Fibroblast of villous mesenchyme (primary cell): ENCODE data around the gene SYVN1. TPM values are rescaled to one million over a fixed set of nuclear protein-coding genes. Genes with fewer than 3 reads are reported as not detected.
A peak's percentile ranks its signal among the peaks of the same experiment; 100 is the strongest.
"Not testable (repeated sequence)": the region's sequence is repeated elsewhere in the genome, so short reads cannot be mapped to it uniquely, and the experiment has no call there.

Experiments used
- DNase-seq: peaks from one replicate; pipeline ENCODE4 v3.0.0-alpha.2; 2010; ENCODE audit warnings: low read depth
- H3K4me3 ChIP-seq: 2 replicates; pipeline ENCODE4 v1.5.1; 2011; ENCODE audit warnings: low read depth, mild to moderate bottlenecking, low read length
- CTCF ChIP-seq: IDR thresholded peaks from 2 replicates; pipeline ENCODE4 v1.5.1; 2012; ENCODE audit warnings: low read depth, mild to moderate bottlenecking, low read length; ENCODE audit not compliant: insufficient read depth
- total RNA-seq: library from RNA; depleted of rRNA; stranded (reverse); fragments of >200 nt; gene quantifications from 2 replicates; pipeline ENCODE4 v1.2.3, GENCODE V29; 2012

Gene SYVN1
- total RNA-seq, 1 donor: 13.0 TPM

GRCh38 chr11:65120831-65121230, 13.5 kb downstream of the SYVN1 start:
- H3K4me3 ChIP-seq: peak overlapping the region; percentile 99
- no peak for DNase-seq
- no peak for TF ChIP-seq CTCF

GRCh38 chr11:65119670-65119995, 14.7 kb downstream of the SYVN1 start:
- no peak for DNase-seq
- no peak for TF ChIP-seq CTCF
- no peak overlapping the region for H3K4me3 ChIP-seq

- not testable (repeated sequence) for H3K4me3 ChIP-seq
Measured at GRCh38 chr11:65118891-65119669, 15.2 kb downstream of the SYVN1 start.

GRCh38 chr11:65118097-65118837, 16.1 kb downstream of the SYVN1 start:
- H3K4me3 ChIP-seq: no peak overlapping the region
- DNase-seq: no peak
- TF ChIP-seq CTCF: no peak

More at GRCh38 chr11:65118891-65119669, 15.2 kb downstream of the SYVN1 start:
- DNase-seq: not testable (repeated sequence)

- TF ChIP-seq CTCF: peak; percentile 90
- peak; percentile 99 for DNase-seq
- H3K4me3 ChIP-seq: peak within 1 kb of the TSS; percentile 94
Measured at GRCh38 chr11:65117206-65118096, 16.9 kb downstream of the SYVN1 start, which contains the start of gene ZNHIT2. Gene ZNHIT2, minus strand, starts transcription at chr11:65117701. Its CDS starts 48 bp downstream, at chr11:65117653.

- peak overlapping the region; percentile 94 for H3K4me3 ChIP-seq
- no peak for TF ChIP-seq CTCF
- peak; percentile 48 for DNase-seq
Measured at GRCh38 chr11:65116370-65117205, 17.7 kb downstream of the SYVN1 start.
